Effector CD8-positive, alpha-beta T cell (primary cell): ENCODE results near the gene TMEM190.

Experiments used
- DNase-seq: peaks from one replicate; lab custom pipeline; 2025; lab: John Stamatoyannopoulos, UW

The TMEM190 gene

GRCh38 chr19:55423225-55424005, 46.8 kb downstream of the TMEM190 start:
- no peak for DNase-seq

GRCh38 chr19:55424518-55424917, 47.9 kb downstream of the TMEM190 start:
- no peak for DNase-seq

GRCh38 chr19:55426042-55426441, 49.4 kb downstream of the TMEM190 start:
- no peak for DNase-seq
